ELR (cell line): ENCODE data around the gene MAML2.

Source experiments
- DNase-seq: peaks from one replicate; pipeline ENCODE4 v3.0.0-alpha.2; 2015; ENCODE audit warnings: low read depth

Gene MAML2

DNA sequence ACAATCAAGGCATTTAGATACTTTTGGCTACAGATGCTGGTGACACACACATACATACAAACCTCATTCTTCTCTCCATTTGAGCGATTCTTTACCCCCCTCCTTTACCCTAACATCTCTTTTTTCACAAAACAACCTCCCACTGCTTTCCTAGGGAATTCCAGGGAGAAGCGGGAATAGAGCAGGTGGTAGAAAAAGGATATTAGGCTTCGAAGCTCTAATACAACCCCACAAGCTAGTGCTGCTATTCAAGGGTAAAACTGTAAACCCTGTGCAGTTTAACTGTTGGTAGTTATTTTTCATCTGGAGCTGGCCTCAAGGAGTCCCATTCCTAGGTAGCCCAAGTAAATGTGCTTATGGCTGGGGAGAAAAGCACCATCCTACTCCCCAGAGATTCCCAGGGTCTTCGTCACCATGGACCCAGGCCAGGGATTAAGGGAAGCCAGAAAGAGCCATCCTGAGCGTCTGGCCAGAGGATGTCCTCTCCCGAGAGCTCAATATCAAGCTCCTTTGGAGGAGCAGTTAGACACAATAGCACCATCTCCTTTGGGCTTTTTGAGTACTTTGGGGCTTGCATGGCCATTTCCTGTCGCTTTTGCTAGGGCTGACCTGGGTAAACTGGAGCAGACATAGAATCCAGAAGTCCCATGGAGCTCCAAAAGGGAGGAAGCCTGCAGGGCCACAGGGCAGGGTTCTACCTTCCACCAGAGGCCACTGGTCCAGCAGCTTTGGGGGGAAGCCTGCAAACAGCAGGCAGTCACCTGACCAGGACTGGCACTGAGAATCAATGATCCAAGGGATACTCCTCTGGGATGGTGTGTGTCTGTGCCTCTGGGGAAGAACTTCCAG, 3.1 kb downstream of the MAML2 start:
- DNase-seq = no peak

DNA sequence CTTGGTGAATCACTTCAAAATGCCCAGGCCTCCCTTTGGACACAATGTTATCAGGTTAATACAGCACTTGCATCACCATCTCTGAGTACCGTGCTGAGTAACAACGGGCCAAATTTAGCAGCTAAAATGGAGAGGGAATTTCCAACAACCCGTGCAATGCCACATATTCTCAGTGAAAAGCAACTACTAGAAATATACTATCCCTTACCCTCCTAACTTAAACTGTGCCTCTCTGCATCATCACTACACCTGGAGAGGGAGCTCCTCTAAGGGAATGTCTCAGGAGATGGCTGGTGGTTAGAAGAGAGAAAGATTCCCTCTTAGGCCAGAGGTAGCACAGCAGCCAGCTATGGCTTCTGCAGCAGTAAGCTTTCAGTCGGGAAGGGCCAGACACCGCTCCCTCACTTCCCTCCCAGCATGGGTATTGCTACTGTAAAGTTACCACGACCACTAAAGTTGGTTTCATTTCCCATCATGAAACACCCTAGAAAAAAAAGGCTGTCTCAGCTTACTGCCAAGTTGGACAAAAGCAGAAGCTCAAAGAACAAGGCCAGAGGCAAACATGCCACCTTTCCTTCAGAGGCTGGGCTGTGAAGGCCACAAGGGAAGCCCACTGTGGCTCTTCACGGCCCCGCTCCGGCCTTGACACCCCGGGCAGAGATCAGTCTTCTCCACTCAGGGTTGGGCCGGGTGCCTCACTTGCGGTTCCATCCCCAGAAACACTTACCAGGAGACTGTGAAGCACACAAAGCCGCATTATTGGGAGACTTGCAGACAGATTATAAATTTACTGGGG, 3.9 kb downstream of the MAML2 start:
- peak; percentile 74 for DNase-seq

DNA sequence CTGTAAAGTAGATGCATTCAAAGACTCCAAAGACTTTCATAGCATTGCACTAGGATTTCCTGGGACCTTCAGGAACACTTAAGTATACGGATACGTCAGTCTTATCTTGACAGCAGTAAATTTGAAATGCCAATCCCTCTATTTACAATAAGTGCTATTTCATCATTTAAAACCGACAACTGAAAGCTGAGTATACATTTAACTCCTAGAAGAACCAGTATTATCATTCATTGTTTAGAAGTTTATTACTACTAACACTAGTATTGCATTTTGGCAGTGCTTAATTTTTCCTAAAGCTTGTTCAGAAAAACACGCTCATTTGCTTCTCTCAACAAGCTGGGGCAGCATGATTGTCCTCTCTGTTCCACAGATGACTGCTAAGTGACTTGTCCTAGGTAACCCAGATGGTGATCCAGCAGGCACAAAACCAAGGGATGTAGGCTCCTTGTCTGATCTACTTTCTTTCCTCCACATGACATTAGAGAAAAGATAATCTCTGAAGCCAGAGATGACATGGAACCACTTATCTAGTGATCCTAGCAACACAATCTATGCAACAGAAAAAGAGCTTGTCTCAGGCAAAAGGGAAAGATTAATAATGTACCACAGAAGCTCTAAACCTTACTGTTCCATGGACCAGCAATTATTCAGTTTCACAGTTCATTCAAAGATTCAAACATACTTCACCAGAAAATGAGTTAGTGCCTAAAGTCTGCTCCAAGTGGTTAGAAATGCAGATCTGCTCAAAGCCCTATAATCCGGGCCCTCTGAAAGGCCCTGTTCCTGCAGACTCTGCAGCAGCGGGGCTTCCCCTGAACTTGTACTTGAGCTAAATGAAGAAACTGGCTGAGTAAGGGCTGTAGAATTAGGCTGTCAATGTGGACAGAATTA, 5.2 kb downstream of the MAML2 start:
- no peak for DNase-seq

DNA sequence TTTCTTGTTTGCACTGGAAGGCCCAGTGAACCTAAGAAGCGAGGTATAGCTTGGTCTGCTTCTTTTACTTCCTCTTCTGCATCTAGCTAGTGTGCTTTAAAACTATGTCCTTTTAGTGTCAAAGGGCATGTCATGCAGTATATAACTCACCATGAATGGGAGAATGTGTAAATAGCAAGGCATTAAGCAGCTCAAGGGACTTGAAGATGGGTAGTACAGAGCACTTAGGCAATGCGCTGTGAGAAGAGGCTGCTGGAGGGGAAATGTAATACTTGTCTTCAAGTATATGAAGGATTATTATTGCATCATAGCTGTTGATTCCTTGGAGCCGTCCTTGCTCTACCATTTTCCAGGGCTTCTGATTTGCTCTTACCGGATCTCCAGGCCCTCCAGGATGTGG, 7.6 kb downstream of the MAML2 start:
- DNase-seq = no peak

DNA sequence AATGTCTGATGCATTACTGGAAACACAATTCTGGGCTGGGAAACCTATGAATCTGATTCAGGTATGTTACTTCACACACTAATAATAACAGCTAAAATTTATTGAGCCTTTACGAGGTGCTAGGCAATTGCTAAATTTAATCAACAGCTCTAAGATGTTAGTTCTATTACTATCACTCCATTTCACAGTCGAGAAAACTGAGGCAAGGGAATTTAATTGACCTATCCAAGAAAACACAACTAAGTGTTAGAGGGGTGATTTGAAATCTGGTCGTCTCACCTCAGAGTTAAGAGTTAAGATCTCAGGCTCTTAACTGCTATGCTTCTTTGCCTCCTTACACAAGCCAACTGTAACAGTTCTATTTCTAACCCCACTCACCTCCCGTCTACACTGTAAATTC, 8.8 kb downstream of the MAML2 start:
- DNase-seq = no peak

DNA sequence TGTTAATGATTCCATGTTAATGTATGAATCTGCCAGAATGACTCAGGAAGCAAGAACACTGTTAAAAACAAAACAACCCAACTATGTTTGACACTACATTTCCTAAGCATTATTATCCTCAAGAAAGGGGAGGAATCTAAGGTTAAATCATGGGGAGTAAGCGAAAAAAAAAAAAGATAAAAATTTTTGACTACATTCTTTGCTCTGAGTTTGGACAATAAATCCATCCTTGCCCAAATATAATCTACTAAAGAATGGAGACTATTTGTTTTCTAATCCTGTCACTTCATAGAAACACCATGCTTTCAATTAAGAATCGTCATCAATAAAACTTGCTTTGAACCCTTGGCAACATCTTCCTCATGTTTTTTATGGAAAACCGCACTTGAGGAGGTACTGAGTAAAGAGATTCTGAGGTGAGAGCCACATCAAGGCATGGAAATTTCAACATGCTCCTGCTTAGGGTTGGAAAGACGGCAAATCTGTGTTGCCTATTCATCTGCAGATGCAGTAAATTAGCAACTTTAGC, 9.7 kb downstream of the MAML2 start:
- DNase-seq = peak; percentile 33

DNA sequence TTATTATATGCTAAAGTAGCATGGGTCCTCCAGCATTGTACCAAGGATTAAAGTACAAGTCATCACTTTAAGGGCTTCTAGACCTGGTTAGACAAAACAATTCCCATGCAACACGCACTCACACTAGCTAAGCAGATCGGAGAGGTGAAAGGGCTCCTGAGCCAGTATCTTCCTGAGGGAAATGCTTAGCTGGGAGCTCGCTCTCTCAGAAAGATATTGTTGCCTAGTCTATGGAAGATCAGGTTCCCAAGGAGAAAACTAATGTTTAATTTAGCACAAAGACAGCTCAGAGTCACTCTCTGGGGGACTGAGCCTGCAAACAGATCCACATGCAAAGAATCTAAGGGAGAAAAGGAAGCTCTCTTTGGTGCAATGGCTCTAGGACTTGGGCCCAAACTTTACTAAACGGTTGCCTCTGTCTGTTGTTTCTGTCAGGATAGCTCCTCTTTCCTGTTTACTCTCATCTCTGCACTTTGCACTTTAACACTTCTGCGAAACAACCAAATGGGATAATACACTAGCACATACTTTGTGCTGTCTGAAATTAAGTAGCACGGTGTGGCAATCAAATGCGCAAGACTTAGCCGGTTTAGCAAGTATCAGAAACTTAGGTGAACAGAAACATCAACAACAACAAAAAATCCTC, 10.7 kb downstream of the MAML2 start:
- DNase-seq = no peak

GRCh38 chr11:96331699-96332116, 11.3 kb downstream of the MAML2 start:
- no peak for DNase-seq

DNA sequence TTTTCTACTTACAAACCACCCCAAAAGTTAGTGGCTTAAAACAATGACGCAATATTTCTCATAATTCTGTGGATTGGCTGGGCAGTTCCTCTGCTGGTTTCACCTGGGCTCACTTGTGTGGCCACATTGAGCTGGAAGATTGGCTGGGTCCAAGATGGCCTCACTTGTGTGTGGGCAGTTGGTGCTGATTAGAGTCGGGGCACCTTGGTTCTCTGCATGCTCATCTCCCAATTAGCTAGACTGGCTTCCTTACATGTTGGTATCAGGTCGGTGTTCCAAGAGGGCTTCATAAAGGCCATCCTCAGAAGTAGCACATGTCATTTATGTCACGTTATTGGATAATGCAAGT, 12.5 kb downstream of the MAML2 start:
- DNase-seq = no peak

DNA sequence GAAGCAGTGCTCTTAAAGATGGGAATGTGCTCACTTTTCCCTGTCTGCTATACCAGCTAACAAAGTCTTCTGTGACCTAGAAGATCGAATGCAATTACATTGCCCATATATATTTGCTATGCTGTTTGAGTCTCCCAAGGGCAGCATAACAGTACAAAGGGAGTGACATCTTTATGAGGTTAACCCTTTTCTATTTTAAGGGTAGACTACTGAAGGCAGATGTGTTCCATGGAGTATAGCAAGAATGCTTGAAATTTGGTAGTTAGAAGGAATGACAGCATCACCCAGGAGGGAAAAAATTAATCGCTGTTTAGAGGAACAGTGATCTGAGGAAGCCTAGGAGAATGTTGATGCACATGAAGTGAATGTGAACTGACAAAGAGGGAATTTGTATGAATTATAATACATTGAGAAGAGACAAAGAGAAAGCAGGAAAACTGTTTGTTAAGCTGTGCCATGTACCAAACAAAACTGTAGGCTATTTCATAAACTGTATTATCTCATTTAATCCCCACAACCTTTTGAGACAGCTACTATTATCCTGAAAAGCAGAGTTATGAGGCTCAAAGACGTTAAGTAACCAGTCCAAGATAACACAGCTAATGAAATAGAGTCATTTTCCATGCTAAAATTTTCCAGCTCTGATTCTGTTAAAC, 13.0 kb downstream of the MAML2 start:
- no peak for DNase-seq

- DNase-seq = peak; percentile 18
Observed at GRCh38 chr11:96329419-96329818, 13.6 kb downstream of the MAML2 start.

GRCh38 chr11:96328395-96329010, 14.5 kb downstream of the MAML2 start:
- DNase-seq = peak; percentile 61

- DNase-seq = no peak
Observed at GRCh38 chr11:96326959-96327358, 16.0 kb downstream of the MAML2 start.

GRCh38 chr11:96324912-96325311, 18.1 kb downstream of the MAML2 start:
- peak; percentile 87 for DNase-seq

GRCh38 chr11:96323642-96323985, 19.4 kb downstream of the MAML2 start:
- DNase-seq = no peak

GRCh38 chr11:96322775-96323641, 20.0 kb downstream of the MAML2 start:
- DNase-seq = no peak

GRCh38 chr11:96321091-96321490, 21.9 kb downstream of the MAML2 start:
- DNase-seq = no peak

GRCh38 chr11:96319898-96320656, 22.9 kb downstream of the MAML2 start:
- DNase-seq = peak; percentile 18

GRCh38 chr11:96318850-96319249, 24.1 kb downstream of the MAML2 start:
- no peak for DNase-seq
